GM18502 (cell line): ENCODE data around the gene AOAH.

Experiments used
- ATAC-seq: cut with Tn5 transposase; IDR thresholded peaks from one replicate; pipeline ENCODE4 v1.9.1; 2021; ENCODE audit warnings: mild to moderate bottlenecking; ENCODE audit not compliant: unreplicated experiment, poor library complexity

AOAH gene

GRCh38 chr7:36570528-36571189, 153.6 kb downstream of the AOAH start:
- ATAC-seq, result no peak

DNA sequence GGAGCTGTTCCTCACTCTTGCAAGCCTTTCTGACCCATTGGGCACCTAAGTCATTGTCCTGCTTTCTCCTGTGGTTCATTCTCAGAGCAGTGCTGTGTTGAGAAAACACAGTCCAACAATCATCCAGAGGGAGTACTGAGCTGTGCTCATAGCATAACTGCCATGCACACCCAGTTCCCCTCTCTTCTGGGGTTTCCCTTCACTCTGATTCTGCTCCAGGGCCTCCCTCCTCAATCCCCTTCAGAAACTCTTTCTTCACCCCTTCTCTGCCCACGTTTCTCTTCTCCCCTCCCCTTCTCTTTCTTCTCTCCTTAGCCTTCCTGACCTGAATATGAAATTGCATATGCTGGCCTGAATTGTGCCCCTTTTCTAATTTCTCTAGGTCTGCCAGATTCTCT, 155.8 kb downstream of the AOAH start:
- ATAC-seq, result no peak

DNA sequence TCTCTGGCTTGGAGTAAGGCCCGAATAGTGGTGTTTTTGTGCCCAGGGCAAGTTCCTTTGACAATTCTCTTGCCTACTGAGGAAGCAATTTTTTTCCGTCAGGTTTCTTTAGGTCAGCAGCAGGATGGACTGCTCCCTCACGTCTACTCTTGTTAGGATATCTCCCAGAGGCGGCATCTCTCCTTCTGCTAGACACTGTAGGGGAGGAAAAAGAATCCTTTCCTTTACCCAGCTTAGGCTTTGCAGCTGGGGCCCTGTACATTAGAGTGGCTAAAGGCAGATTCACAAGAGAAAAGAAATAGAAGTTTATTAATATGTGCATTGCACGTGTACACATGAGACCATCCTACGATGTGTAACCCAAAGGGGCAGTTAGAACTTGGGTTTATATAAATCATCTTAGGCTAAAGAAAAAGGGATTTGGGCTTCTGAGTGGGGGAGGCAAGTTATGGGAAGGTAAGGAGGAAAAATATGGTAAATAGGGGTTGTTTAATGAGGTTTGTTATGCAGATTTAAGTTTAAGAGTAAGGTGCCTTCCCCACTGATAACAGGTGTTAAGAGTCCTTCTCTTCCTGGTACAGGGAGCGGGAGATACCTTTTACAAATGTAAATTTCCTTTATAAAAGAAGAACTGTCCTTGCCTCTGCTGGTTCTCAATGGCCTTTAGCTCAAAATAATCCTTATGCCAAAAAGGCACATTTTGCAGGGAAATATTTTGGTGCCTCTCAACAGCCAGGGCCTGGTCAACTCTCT, 156.4 kb downstream of the AOAH start:
- no peak for ATAC-seq

DNA sequence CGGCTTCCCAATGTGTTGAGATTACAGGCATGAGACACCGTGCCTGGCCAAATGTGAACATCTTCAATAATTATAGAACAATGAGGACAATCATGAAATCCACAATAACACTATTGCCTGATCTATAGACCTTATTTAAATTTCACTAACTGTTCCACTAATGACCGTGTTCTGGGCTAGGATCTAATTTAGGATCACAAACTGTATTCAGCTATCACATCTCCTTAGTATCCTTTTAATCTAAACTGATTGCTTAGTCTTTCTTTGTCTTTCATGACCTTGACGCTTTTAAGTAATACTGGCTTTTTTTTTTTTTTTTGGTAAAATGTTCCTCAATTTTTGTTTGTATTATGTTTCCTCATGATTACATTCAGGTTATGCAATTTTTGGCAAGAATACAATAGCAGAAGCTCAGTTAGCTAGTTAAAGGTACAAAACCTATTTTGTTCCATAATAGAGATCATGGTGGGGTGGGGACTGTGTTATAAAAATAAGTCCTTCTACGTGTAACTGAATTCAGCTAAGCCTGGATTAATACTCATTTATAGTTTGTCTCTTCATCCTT, 158.4 kb downstream of the AOAH start:
- ATAC-seq, result no peak

GRCh38 chr7:36564489-36564888, 159.8 kb downstream of the AOAH start:
- no peak for ATAC-seq

GRCh38 chr7:36563706-36564327, 160.5 kb downstream of the AOAH start:
- ATAC-seq, result no peak

DNA sequence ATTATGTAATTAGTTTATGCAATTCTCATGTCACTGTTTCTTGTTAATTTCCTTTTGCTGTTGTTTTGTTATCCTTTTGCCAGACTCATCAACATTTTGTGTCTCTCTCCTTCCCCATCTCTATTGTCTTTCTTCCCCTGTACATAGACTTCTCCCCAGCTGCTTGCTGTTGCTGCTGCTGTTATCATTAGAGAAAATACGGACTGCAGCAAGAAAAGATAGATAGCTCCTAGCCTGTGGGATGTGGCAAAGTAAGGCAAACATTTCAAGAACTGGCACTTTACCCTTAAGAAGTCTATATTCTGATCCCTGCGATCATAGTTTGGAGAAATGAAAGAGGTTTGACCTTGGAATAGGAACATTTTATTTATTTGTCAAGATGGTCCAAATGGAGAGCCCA, 162.2 kb downstream of the AOAH start:
- ATAC-seq, result no peak

GRCh38 chr7:36549029-36549428, 175.3 kb downstream of the AOAH start:
- ATAC-seq, result no peak

GRCh38 chr7:36547416-36547815, 176.9 kb downstream of the AOAH start:
- no peak for ATAC-seq

DNA sequence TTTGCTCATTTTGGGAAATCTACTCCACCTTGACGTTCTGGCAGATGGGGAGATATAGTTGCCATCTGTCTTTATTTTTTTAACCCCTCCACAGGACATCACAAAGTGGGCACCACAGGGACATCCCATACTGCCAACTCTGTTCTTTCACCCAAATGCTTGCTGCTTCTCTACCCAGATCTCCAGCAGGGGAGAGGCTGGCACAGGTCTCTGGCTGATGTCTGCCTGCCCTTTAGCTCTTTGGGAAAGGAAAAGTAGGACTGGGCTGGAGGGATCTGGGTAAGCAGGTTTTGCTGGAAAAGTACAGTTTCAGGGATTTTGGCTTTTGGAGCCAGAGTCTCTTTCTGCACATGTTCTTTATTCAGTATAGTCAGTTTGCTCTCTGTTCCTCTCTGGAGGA, 178.0 kb downstream of the AOAH start:
- no peak for ATAC-seq

DNA sequence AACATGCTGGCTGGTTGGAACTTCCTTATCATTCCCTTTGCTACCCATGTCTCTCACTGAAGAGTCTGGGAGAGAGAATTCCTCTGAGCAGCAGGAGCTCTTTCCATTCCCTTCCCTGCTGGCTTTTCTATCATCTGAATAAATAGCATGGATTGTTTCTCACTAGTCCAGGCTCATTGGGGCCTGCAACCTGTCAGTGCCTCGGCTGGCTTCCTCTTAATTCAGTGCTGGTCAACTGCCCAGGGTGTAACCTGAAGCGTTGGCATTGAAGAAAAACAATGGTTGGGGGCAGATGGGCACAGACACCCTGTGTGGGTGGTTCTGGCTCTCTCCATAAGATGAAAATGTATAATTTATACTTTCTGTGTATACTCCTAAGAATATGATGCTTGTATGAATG, 179.0 kb downstream of the AOAH start:
- ATAC-seq, result no peak

DNA sequence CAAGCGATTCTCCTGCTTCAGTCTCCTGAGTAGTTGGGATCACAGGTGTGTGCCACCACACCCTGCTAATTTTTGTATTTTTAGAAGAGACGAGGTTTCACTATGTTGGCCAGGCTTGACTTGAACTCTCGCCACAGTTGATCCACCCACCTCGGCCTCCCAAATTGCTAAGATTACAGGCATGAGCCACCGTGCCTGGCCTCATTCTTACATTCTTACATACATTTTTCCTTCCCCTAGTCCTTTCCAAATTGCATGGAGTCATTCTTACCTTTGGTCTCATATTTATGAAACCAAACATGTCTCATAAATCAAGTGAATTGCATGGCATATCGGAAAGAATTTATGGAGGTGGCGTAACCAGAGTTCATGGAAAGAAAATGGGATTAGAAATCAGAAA, 186.2 kb downstream of the AOAH start:
- ATAC-seq, result no peak

- no peak for ATAC-seq
Measured at GRCh38 chr7:36535866-36536664, 188.2 kb downstream of the AOAH start.

- no peak for ATAC-seq
Measured at GRCh38 chr7:36533717-36534116, 190.6 kb downstream of the AOAH start.

DNA sequence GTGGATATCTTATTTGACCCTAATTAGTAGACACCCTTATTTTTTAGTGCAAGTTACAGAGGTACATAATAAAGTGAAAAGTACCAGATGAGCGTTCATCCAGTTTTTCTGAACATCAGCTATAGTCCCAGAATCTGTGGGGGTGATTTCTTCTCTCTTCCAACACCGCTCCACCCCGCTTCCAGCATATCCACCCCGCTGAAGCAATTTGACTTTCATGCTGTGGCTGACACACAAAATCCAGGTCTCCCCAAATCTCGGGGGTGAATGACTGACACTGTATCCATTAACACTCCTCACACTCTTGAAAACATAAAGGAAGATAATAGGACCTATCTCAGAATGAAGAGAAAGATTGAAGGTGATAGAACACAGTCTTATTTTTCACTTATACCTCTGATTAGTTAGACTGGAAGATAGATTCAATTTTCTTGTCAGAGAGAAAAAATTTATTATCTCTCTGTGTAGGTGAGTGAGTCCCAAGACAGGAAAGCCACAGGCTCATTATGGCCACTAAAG, 191.3 kb downstream of the AOAH start:
- ATAC-seq, result no peak

- ATAC-seq, result no peak
Measured at GRCh38 chr7:36531951-36532350, 192.3 kb downstream of the AOAH start.

DNA sequence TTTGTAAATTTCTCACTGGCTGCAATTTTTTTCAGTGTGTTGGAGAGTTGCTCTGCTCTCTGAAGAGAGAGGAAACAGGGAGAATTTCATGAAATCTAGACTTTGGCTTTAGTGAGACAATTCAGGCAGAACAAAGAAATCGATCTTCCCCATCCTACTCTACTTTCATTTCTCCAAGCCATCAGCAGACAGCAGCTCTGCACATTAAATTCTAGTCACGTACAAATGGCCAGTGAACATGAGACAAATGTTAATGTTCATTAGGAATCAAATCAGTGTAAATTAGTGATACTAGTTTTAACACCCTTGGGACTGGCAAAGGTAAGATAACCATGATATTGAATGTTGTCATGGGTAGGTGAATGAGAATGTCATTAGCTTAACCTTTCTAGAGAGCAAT, 193.8 kb downstream of the AOAH start:
- no peak for ATAC-seq

DNA sequence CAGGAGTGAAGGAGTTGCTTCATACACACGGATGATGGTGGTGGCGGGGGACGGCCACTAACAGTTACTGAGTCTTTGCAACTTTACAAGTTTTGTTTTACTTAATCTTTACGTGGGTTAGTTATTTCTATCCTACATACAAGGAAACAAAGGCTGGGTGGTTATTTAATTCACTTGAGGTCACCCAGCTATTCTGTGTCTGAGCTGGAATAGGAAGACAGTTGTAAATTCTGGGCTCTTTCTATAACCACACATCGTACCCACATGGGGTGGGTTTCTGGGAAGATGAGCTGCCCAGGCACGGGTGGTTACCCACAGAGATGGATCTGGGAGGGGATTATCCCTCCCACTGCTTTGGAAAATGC, 196.8 kb downstream of the AOAH start:
- ATAC-seq, result no peak

- ATAC-seq, result peak; percentile 97
Measured at GRCh38 chr7:36526863-36527548, 197.3 kb downstream of the AOAH start.
